Skeletal muscle tissue (tissue), 4 donors: Measurements from ENCODE around the gene REC114. TPM values are rescaled to one million over a fixed set of nuclear protein-coding genes. Genes with fewer than 3 reads are reported as not detected.
"Not testable (repeated sequence)": the region's sequence is repeated elsewhere in the genome, so short reads cannot be mapped to it uniquely, and the experiment has no call there.

Source experiments
- H3K27ac ChIP-seq: one replicate; pipeline ENCODE4 v1.7.0; 2013; ENCODE audit warnings: mild to moderate bottlenecking, low read depth, low read length, inconsistent platforms
- H3K27me3 ChIP-seq, 3 donors: one replicate each; pipeline ENCODE4 v1.7.0; 2013; ENCODE audit warnings: low read length in 3 of 3; ENCODE audit not compliant: control insufficient read depth in 3 of 3, insufficient read depth in 3 of 3
- H3K36me3 ChIP-seq, 3 donors: one replicate each; pipeline ENCODE4 v1.7.0; 2013; ENCODE audit warnings: low read length in 3 of 3; ENCODE audit not compliant: control insufficient read depth in 3 of 3, insufficient read depth in 3 of 3
- H3K4me1 ChIP-seq, 3 donors: one replicate each; pipeline ENCODE4 v1.7.0; 2013; ENCODE audit warnings: low read length in 3 of 3, mild to moderate bottlenecking in 3 of 3; ENCODE audit not compliant: control insufficient read depth in 3 of 3, insufficient read depth in 3 of 3
- H3K4me3 ChIP-seq, 3 donors: one replicate each; pipeline ENCODE4 v1.7.0; 2013; ENCODE audit warnings: low read length in 3 of 3
- H3K9ac ChIP-seq, 3 donors: one replicate each; pipeline ENCODE4 v1.7.0; 2013; ENCODE audit warnings: low read length in 3 of 3, mild to moderate bottlenecking in 3 of 3, moderate library complexity in 2 of 3, low read depth in 1 of 3
- H3K9me3 ChIP-seq, 3 donors: one replicate each; pipeline ENCODE4 v1.7.0; 2013; ENCODE audit warnings: low read length in 3 of 3; ENCODE audit not compliant: control insufficient read depth in 3 of 3
- total RNA-seq: library from RNA; depleted of rRNA; stranded (reverse); fragments of >200 nt; gene quantifications from one replicate; pipeline ENCODE4 v1.2.3, GENCODE V29; 2014
- donor health status: Osteomylitis.

The REC114 gene
- total RNA-seq, 1 donor from 2014 or later: not detected

GRCh38 chr15:73448158-73448758 lies 5.3 kb downstream of the REC114 start:
- not testable (repeated sequence) for H3K27me3 ChIP-seq, H3K4me3 ChIP-seq, H3K4me1 ChIP-seq, H3K9ac ChIP-seq, H3K9me3 ChIP-seq, H3K27ac ChIP-seq, H3K36me3 ChIP-seq

GRCh38 chr15:73449980-73450379 lies 7.0 kb downstream of the REC114 start:
- not testable (repeated sequence) for H3K27ac ChIP-seq, H3K4me3 ChIP-seq

GRCh38 chr15:73454096-73454495 lies 11.1 kb downstream of the REC114 start:
- H3K9ac ChIP-seq: no peak overlapping the region
- no peaks in the 10 kb centered on the region for H3K9me3 ChIP-seq
- no peaks in the 10 kb centered on the region for H3K4me1 ChIP-seq
- H3K27ac ChIP-seq: no peak overlapping the region
- no peaks in the 10 kb centered on the region for H3K36me3 ChIP-seq
- no peaks in the 10 kb centered on the region for H3K27me3 ChIP-seq
- no peak overlapping the region for H3K4me3 ChIP-seq

More at GRCh38 chr15:73449980-73450379, 7.0 kb downstream of the REC114 start:
- H3K4me1 ChIP-seq, H3K36me3 ChIP-seq, H3K9ac ChIP-seq, H3K27me3 ChIP-seq, H3K9me3 ChIP-seq: not testable (repeated sequence)

DNA sequence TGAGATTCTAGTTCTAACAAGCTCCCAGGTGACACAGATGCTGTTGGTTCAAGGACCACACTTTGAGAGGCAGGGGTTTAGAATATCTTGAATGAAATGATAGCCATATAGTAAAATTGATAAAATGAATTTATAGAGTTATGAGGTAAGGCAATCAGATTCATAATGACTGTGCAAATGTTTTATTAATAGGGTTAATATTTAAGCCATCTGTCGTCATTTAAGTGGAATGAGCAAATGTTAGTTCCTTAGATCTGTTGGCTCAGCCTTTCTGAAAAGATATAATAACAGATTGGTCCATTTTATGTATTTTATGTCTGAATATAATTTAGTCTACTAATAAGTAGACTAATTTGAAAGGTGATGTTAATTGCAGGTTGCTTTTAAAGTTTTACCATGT lies 12.9 kb downstream of the REC114 start:
- H3K27me3 ChIP-seq: no peaks in the 10 kb centered on the region
- no peaks in the 10 kb centered on the region for H3K4me1 ChIP-seq

GRCh38 chr15:73457334-73457733 lies 14.4 kb downstream of the REC114 start:
- Histone ChIP-seq H3K4me3 (no peak overlapping the region), H3K4me1 (no peaks in the 10 kb centered on the region), H3K27me3 (no peaks in the 10 kb centered on the region), H3K27ac (no peak overlapping the region), H3K9ac (no peak overlapping the region), H3K36me3 (no peaks in the 10 kb centered on the region), H3K9me3 (no peaks in the 10 kb centered on the region)

More for the DNA sequence above, 12.9 kb downstream of the REC114 start:
- no peak overlapping the region for H3K27ac ChIP-seq
- no peak overlapping the region for H3K4me3 ChIP-seq
- H3K9me3 ChIP-seq: no peaks in the 10 kb centered on the region
- H3K36me3 ChIP-seq: no peaks in the 10 kb centered on the region
- H3K9ac ChIP-seq: no peak overlapping the region

GRCh38 chr15:73460662-73461061 lies 17.7 kb downstream of the REC114 start:
- Histone ChIP-seq H3K27me3 (peaks cover 0 to 3% (median 3%) of the 10 kb centered on the region in 3 donors), H3K4me1 (no peaks in the 10 kb centered on the region), H3K9me3 (no peaks in the 10 kb centered on the region), H3K27ac (no peak overlapping the region), H3K4me3 (no peak overlapping the region), H3K9ac (no peak overlapping the region), H3K36me3 (no peaks in the 10 kb centered on the region)

- H3K4me3 ChIP-seq: no peak overlapping the region
- no peaks in the 10 kb centered on the region for H3K36me3 ChIP-seq
- no peaks in the 10 kb centered on the region for H3K4me1 ChIP-seq
- H3K9ac ChIP-seq: no peak overlapping the region
- H3K27me3 ChIP-seq: peaks cover 0 to 6% (median 3%) of the 10 kb centered on the region in 3 donors
- H3K27ac ChIP-seq: no peak overlapping the region
- no peaks in the 10 kb centered on the region for H3K9me3 ChIP-seq
Measured at GRCh38 chr15:73464602-73465001, 21.6 kb downstream of the REC114 start.

GRCh38 chr15:73467758-73468157 lies 24.8 kb downstream of the REC114 start:
- peaks cover 2 to 6% (median 3%) of the 10 kb centered on the region in 3 donors for H3K27me3 ChIP-seq
- no peak overlapping the region for H3K4me3 ChIP-seq
- H3K4me1 ChIP-seq: no peaks in the 10 kb centered on the region
- no peaks in the 10 kb centered on the region for H3K36me3 ChIP-seq
- no peaks in the 10 kb centered on the region for H3K9me3 ChIP-seq
- no peak overlapping the region for H3K27ac ChIP-seq
- H3K9ac ChIP-seq: no peak overlapping the region

- Histone ChIP-seq H3K4me3 (no peak overlapping the region), H3K36me3 (no peaks in the 10 kb centered on the region), H3K9me3 (no peaks in the 10 kb centered on the region), H3K27me3 (peaks cover 0 to 2% (median 0%) of the 10 kb centered on the region in 3 donors), H3K9ac (no peak overlapping the region), H3K27ac (no peak overlapping the region), H3K4me1 (no peaks in the 10 kb centered on the region)
Measured at GRCh38 chr15:73474785-73475184, 31.8 kb downstream of the REC114 start.

GRCh38 chr15:73476704-73477216 lies 33.8 kb downstream of the REC114 start:
- no peak overlapping the region for H3K4me3 ChIP-seq
- H3K36me3 ChIP-seq: no peaks in the 10 kb centered on the region
- H3K27me3 ChIP-seq: no peaks in the 10 kb centered on the region
- no peak overlapping the region for H3K9ac ChIP-seq
- no peaks in the 10 kb centered on the region for H3K4me1 ChIP-seq
- no peak overlapping the region for H3K27ac ChIP-seq
- H3K9me3 ChIP-seq: no peaks in the 10 kb centered on the region
